Measurements from ENCODE around the gene C4orf36. TPM values are rescaled to one million over a fixed set of nuclear protein-coding genes. Genes with fewer than 3 reads are reported as not detected.

Gene C4orf36
- total and polyA plus RNA-seq, 2 donors (not counting 1 experiment from before 2014, with no cell fraction given) = 0.24 TPM; not detected in 1

DNA sequence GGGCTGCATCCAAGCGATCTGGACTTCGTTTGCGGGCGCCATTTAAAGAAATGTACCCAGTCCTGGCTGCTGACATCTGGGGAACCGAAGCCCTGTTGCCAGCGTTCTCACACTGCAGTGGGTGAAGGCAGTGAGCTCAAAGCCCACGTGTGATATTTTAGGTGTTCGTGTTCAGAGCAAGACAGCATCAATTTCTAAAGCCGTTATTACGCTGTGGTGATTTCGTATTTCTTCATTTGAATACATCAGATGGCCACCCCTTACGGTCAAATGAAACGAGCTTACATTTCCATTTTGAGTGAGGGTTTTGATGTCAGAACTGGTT, 376 bp upstream of the C4orf36 start:
- intact Hi-C loops (cut with micrococcal nuclease) = no loop called here
- no peaks in the 10 kb centered on the region for H3K9me3 Mint-ChIP-seq (ENCODE audit: insufficient read depth)
- ChIA-PET POLR2A (no interaction called here), CTCF (interaction anchor here (1.4 to 1.9 kb wide), 3 partner anchors 9 to 394 kb away, joined by 3 to 9 read pairs (median 3); no protein-coding TSS in a partner anchor)
- Histone ChIP-seq H3K4me3 (ENCODE audit: control extremely low read depth in 1 of 5, extremely low read depth in 1 of 5, insufficient read depth in 1 of 5, low read depth in 2 of 5, low read length in 4 of 5) (peak overlapping the region in 4 of 5 experiments; percentile 33 to 58 (median 50)), H2AFZ (ENCODE audit: insufficient read depth, low read depth, low read length, poor library complexity, severe bottlenecking) (peak overlapping the region; percentile 73), H3K27me3 (replicated peaks in 1 of 4; ENCODE audit: control extremely low read depth in 1 of 4, control insufficient read depth in 3 of 4, insufficient read depth in 4 of 4, low read length in 3 of 4) (peaks cover 0 to 24% (median 9%) of the 10 kb centered on the region in 4 experiments), H4K20me1 (ENCODE audit: control insufficient read depth, insufficient read depth, low read length, poor library complexity, severe bottlenecking) (no peaks in the 10 kb centered on the region), H3K4me1 (ENCODE audit: control insufficient read depth in 2 of 2, insufficient read depth in 2 of 2, low read length in 2 of 2) (peaks cover 10 to 13% of the 10 kb centered on the region in 2 donors), H3K27ac (ENCODE audit: low read length in 2 of 2) (no peak overlapping the region), H3K9me3 (ENCODE audit: control extremely low read depth in 1 of 3, control insufficient read depth in 2 of 3, insufficient read depth in 1 of 3, low read length in 2 of 3) (no peaks in the 10 kb centered on the region), H3K4me2 (replicated peaks; ENCODE audit: low read depth, low read length, poor library complexity, severe bottlenecking) (peak overlapping the region; percentile 92), H3K36me3 (replicated peaks in 1 of 2; ENCODE audit: control extremely low read depth in 1 of 2, control insufficient read depth in 1 of 2, extremely low read depth in 1 of 2, insufficient read depth in 2 of 2, low read length in 1 of 2) (no peaks in the 10 kb centered on the region), H3K9ac (ENCODE audit: low read length) (peak overlapping the region; percentile 62), H3K79me2 (ENCODE audit: control insufficient read depth, insufficient read depth, low read length) (no peaks in the 10 kb centered on the region)
- no peak overlapping the region for H3K27ac Mint-ChIP-seq
- WGBS (ENCODE audit: insufficient coverage) = 24% methylated on average over 11 of the region's 13 CpGs
- peak overlapping the region; percentile 78 for H3K4me3 Mint-ChIP-seq
- ATAC-seq (ENCODE audit: low read depth) (no peak), DNase-seq (no peak)
- peaks cover 9% of the 10 kb centered on the region for H3K4me1 Mint-ChIP-seq
- peaks cover 28% of the 10 kb centered on the region for H3K27me3 Mint-ChIP-seq
- TF ChIP-seq EZH2 (IDR thresholded peaks at IDR 0.05; ENCODE audit: borderline replicate concordance, insufficient read depth, low read depth, low read length, poor library complexity, severe bottlenecking) = no peak
- TF ChIP-seq, protein P1, sequence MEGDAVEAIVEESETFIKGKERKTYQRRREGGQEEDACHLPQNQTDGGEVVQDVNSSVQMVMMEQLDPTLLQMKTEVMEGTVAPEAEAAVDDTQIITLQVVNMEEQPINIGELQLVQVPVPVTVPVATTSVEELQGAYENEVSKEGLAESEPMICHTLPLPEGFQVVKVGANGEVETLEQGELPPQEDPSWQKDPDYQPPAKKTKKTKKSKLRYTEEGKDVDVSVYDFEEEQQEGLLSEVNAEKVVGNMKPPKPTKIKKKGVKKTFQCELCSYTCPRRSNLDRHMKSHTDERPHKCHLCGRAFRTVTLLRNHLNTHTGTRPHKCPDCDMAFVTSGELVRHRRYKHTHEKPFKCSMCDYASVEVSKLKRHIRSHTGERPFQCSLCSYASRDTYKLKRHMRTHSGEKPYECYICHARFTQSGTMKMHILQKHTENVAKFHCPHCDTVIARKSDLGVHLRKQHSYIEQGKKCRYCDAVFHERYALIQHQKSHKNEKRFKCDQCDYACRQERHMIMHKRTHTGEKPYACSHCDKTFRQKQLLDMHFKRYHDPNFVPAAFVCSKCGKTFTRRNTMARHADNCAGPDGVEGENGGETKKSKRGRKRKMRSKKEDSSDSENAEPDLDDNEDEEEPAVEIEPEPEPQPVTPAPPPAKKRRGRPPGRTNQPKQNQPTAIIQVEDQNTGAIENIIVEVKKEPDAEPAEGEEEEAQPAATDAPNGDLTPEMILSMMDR (IDR thresholded peaks at IDR 0.05) = no peak

- H4K20me1 ChIP-seq (ENCODE audit: control insufficient read depth, insufficient read depth, low read length, poor library complexity, severe bottlenecking) = no peaks in the 10 kb centered on the region
- peaks cover 10 to 13% of the 10 kb centered on the region in 2 donors for H3K4me1 ChIP-seq (ENCODE audit: control insufficient read depth in 2 of 2, insufficient read depth in 2 of 2, low read length in 2 of 2)
- H3K27ac ChIP-seq (ENCODE audit: low read length in 2 of 2) = no peak overlapping the region
- intact Hi-C loops (cut with micrococcal nuclease) = no loop called here
- Mint-ChIP-seq H3K4me3 (no peak overlapping the region), H3K9me3 (ENCODE audit: insufficient read depth) (no peaks in the 10 kb centered on the region), H3K27me3 (peaks cover 29% of the 10 kb centered on the region), H3K4me1 (peaks cover 9% of the 10 kb centered on the region), H3K27ac (no peak overlapping the region)
- H3K4me2 ChIP-seq (replicated peaks; ENCODE audit: low read depth, low read length, poor library complexity, severe bottlenecking) = no peak overlapping the region
- peaks cover 0 to 24% (median 9%) of the 10 kb centered on the region in 4 experiments for H3K27me3 ChIP-seq (replicated peaks in 1 of 4; ENCODE audit: control extremely low read depth in 1 of 4, control insufficient read depth in 3 of 4, insufficient read depth in 4 of 4, low read length in 3 of 4)
- ATAC-seq (ENCODE audit: low read depth) (no peak), DNase-seq (no peak)
- H3K9me3 ChIP-seq (ENCODE audit: control extremely low read depth in 1 of 3, control insufficient read depth in 2 of 3, insufficient read depth in 1 of 3, low read length in 2 of 3) = no peaks in the 10 kb centered on the region
- no peak for TF ChIP-seq EZH2 (IDR thresholded peaks at IDR 0.05; ENCODE audit: borderline replicate concordance, insufficient read depth, low read depth, low read length, poor library complexity, severe bottlenecking)
- TF ChIP-seq, protein P1 (IDR thresholded peaks at IDR 0.05) = no peak
- H3K4me3 ChIP-seq (ENCODE audit: control extremely low read depth in 1 of 5, extremely low read depth in 1 of 5, insufficient read depth in 1 of 5, low read depth in 2 of 5, low read length in 4 of 5) = no peak overlapping the region
- WGBS (ENCODE audit: insufficient coverage) = 93% methylated on average over 6 of the region's 7 CpGs
- H3K36me3 ChIP-seq (replicated peaks in 1 of 2; ENCODE audit: control extremely low read depth in 1 of 2, control insufficient read depth in 1 of 2, extremely low read depth in 1 of 2, insufficient read depth in 2 of 2, low read length in 1 of 2) = no peaks in the 10 kb centered on the region
- H3K79me2 ChIP-seq (ENCODE audit: control insufficient read depth, insufficient read depth, low read length) = no peaks in the 10 kb centered on the region
- CTCF ChIA-PET = interaction anchor here (1.3 kb wide), 1 partner anchor 394 kb away, joined by 7 read pairs; no protein-coding TSS in a partner anchor
- POLR2A ChIA-PET = no interaction called here
- H2AFZ ChIP-seq (ENCODE audit: insufficient read depth, low read depth, low read length, poor library complexity, severe bottlenecking) = no peak overlapping the region
- no peak overlapping the region for H3K9ac ChIP-seq (ENCODE audit: low read length)
Measured at GRCh38 chr4:86890790-86891189, 1.4 kb downstream of the C4orf36 start.
